Measurements from ENCODE around the gene PHF5A. TPM values are rescaled to one million over a fixed set of nuclear protein-coding genes. Genes with fewer than 3 reads are reported as not detected.
A peak's percentile ranks its signal among the peaks of the same experiment; 100 is the strongest.

PHF5A gene, protein sequence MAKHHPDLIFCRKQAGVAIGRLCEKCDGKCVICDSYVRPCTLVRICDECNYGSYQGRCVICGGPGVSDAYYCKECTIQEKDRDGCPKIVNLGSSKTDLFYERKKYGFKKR
- total RNA-seq (2021; fragmentation: NEBNext Ultra II Directional; extraction: Animal tissue kit (Norgen Biotek cat#: 25700)), result 109 and 135 TPM in 2 replicates
- 96.7 and 119 TPM in 2 replicates for polyA plus RNA-seq (2011; rRNA removed)
- 134 TPM for polyA plus RNA-seq (2011; cell fraction: cytosol; rRNA removed)
- 46.8 TPM for polyA plus RNA-seq (2011; cell fraction: nucleus; rRNA removed)
- polyA plus RNA-seq (2012, experiment 1 of 2), result 104 to 127 TPM (median 122 TPM) in 4 replicates
- 152 TPM for polyA plus RNA-seq (2012, experiment 2 of 2)
- 72.0 TPM for polyA plus RNA-seq (2013, experiment 1 of 2)
- polyA plus RNA-seq (2013, experiment 2 of 2), result 66.9 TPM
- polyA minus RNA-seq (2011; rRNA and poly(A)+ RNA removed), result 48.6 and 53.7 TPM in 2 replicates
- 24.6 TPM for polyA minus RNA-seq (2011; cell fraction: cytosol; rRNA and poly(A)+ RNA removed)
- 29.1 TPM for polyA minus RNA-seq (2011; cell fraction: nucleus; rRNA and poly(A)+ RNA removed)
- long read RNA-seq, experiment 1, transcript PHF5A-201 (4 exons, 1,086 nt), result major isoform, 104 of 160 reads
- long read RNA-seq, experiment 1, partial matches to known transcripts, result 16 of 160 reads
- long read RNA-seq, experiment 1, other reads (novel, unspliced or antisense), result 40 of 160 reads
- long read RNA-seq, experiment 2, transcript PHF5A-201 (4 exons, 1,086 nt), result major isoform, 50 of 57 reads
- long read RNA-seq, experiment 2, partial matches to known transcripts, result 3 of 57 reads
- long read RNA-seq, experiment 2, other reads (novel, unspliced or antisense), result 4 of 57 reads

DNA sequence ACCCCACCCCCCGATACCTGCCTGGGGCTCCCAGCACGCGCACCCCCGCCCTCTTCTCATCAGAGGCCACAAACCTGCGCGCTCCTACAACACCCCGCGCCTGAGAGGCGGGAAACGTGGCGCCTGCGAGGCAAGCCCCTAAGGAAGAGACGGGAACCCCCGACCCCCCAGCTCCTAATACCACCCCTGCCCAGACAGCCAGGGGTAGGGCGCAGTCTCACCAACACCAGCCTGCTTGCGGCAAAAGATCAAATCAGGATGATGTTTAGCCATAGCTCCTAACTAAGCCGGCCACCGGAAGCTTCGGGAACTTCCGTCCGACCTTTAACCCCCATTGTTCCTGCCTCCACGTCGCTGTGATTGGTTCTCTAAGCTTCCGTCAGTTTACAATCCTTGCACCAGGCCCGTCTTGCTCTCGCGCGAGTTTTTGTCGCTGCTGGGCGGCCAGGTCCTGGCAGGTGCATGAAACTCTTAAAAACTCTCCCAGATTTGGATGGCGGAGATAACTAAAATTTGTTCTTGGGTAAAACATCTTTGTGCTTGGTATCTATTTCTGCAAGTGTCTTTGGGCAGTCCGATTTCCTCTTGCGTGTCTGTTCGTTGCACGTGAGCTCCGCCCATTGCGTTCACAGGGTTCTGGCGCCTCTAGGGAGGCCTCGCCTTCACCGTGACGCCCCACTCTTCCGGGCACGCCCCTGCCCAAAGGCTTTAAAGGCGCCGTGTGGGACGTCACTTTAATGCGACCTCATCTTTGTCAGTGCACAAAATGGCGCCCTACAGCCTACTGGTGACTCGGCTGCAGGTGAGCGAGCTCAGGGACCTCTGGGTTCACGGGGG is at the start of gene PHF5A, which contains the start of gene ACO2:
Gene PHF5A, minus strand, starts transcription at position 312 of the 837 bp plus-strand sequence. Its CDS starts 39 bp downstream, at position 273.
Gene ACO2, plus strand, starts transcription at position 737 of the 837 bp plus-strand sequence. Its CDS starts 30 bp downstream, at position 767.
- H3K23ac ChIP-seq (ENCODE audit: insufficient read length), result no peak within 1 kb of the TSS
- no peaks in the 10 kb centered on the region for H3K9me3 ChIP-seq (ENCODE audit: insufficient read depth in 2 of 2, low read depth in 1 of 2, low read length in 1 of 2)
- WGBS, 2 experiments (ENCODE audit: extremely low coverage in 1 of 2, insufficient coverage in 1 of 2, insufficient read length in 1 of 2, insufficient replicate concordance in 2 of 2, low coverage in 1 of 2, low lambda C conversion rate in 2 of 2, missing lambda C conversion rate in 1 of 2), result 2% methylated on average over 51 of the region's 51 CpGs; no CpG with 5 or more reads in 1 of the 2 experiments
- no peak within 1 kb of the TSS for H3K14ac ChIP-seq (ENCODE audit: insufficient read length)
- H3K4ac ChIP-seq (replicated peaks; ENCODE audit: insufficient read length, low read depth, low read length), result no peak within 1 kb of the TSS
- peak within 1 kb of the TSS; percentile 98 for H4K8ac ChIP-seq (ENCODE audit: extremely low read depth, insufficient read depth, low read length)
- H3K9ac ChIP-seq (replicated peaks in 1 of 4; ENCODE audit: extremely low read depth in 1 of 4, low read depth in 3 of 4, low read length in 3 of 4), result peak within 1 kb of the TSS; percentile 93 to 96 (median 96)
- H4K5ac ChIP-seq (ENCODE audit: insufficient read length, low read depth, low read length), result peak within 1 kb of the TSS; percentile 41
- CTCF ChIA-PET (ENCODE audit: partially characterized antibody), result interaction anchor here (0.5 to 8.3 kb wide), 18 partner anchors 9 to 189 kb away, joined by 3 to 57 read pairs (median 4); no protein-coding TSS in a partner anchor
- peaks cover 23 to 41% (median 36%) of the 10 kb centered on the region in 4 experiments for H3K36me3 ChIP-seq (ENCODE audit: control insufficient read depth in 2 of 4, insufficient read depth in 4 of 4, low read length in 3 of 4)
- peak within 1 kb of the TSS; percentile 86 for H4K91ac ChIP-seq (replicated peaks; ENCODE audit: insufficient read length, low read length)
- H2BK15ac ChIP-seq (ENCODE audit: low read length), result no peak within 1 kb of the TSS
- H2BK120ac ChIP-seq (replicated peaks; ENCODE audit: low read depth, low read length), result peak within 1 kb of the TSS; percentile 34
- POLR2A ChIA-PET (ENCODE audit: partially characterized antibody), result interaction anchor here (0.6 to 30.6 kb wide), 36 partner anchors 1 to 187 kb away, joined by 3 to 887 read pairs (median 4); partner anchors contain the start of genes ACO2, PHF5A, TEF and TOB2
- peak within 1 kb of the TSS; percentile 99 for H2BK5ac ChIP-seq (ENCODE audit: low read depth, low read length)
- H3K27me3 ChIP-seq (replicated peaks in 1 of 4; ENCODE audit: control insufficient read depth in 3 of 4, extremely low read depth in 1 of 4, insufficient read depth in 3 of 4, low read length in 3 of 4), result no peaks in the 10 kb centered on the region
- DNase-seq (ENCODE audit: low read depth in 1 of 2, low spot score in 2 of 2) (peak; percentile 85 to 99), FAIRE-seq (peak; percentile 84)
- H3K79me1 ChIP-seq (ENCODE audit: low read depth, low read length), result peaks cover 6% of the 10 kb centered on the region; the same call in 1 of the 2 replicates
- H4K20me1 ChIP-seq (replicated peaks in 1 of 2; ENCODE audit: control insufficient read depth in 1 of 2, insufficient read depth in 2 of 2, low read length in 2 of 2), result peaks cover 0 to 5% of the 10 kb centered on the region in 2 experiments
- H3K4me2 ChIP-seq (ENCODE audit: insufficient read depth in 1 of 2, low read depth in 2 of 2, low read length in 2 of 2), result peak within 1 kb of the TSS; percentile 35 to 79
- H3K4me3 ChIP-seq (ENCODE audit: extremely low read depth in 1 of 4, insufficient read depth in 2 of 4, low read depth in 3 of 4, low read length in 4 of 4), result peak within 1 kb of the TSS; percentile 74 to 93 (median 80)
- peak within 1 kb of the TSS; percentile 98 for H2BK20ac ChIP-seq (ENCODE audit: low read length)
- peak within 1 kb of the TSS; percentile 7; the same call in 1 of the 2 replicates for H2AK5ac ChIP-seq (ENCODE audit: low read depth, low read length)
- H3K79me2 ChIP-seq (ENCODE audit: control insufficient read depth in 1 of 2, insufficient read depth in 2 of 2, low read length in 2 of 2), result peaks cover 16 to 73% of the 10 kb centered on the region in 2 experiments
- peak within 1 kb of the TSS; percentile 99; the same call in 1 of the 2 replicates for H2BK12ac ChIP-seq (ENCODE audit: low read depth, low read length)
- peak within 1 kb of the TSS; percentile 98 for H3K27ac ChIP-seq (ENCODE audit: low read depth, low read length)
- H2AFZ ChIP-seq (ENCODE audit: low read length), result peak within 1 kb of the TSS; percentile 85; the same call in 1 of the 2 replicates
- H3K23me2 ChIP-seq (ENCODE audit: low read depth, low read length), result peaks cover 6% of the 10 kb centered on the region
- peak within 1 kb of the TSS; percentile 88; the same call in 1 of the 2 replicates for H3K18ac ChIP-seq (ENCODE audit: extremely low read depth, low read length)
- peaks cover 0 to 9% (median 7%) of the 10 kb centered on the region in 4 experiments; a peak in 4 of 7 replicates for H3K4me1 ChIP-seq (replicated peaks in 1 of 4; ENCODE audit: control insufficient read depth in 3 of 4, insufficient read depth in 4 of 4, low read length in 3 of 4)
- H3K56ac ChIP-seq (replicated peaks; ENCODE audit: insufficient read length, low read depth, low read length), result peak within 1 kb of the TSS; percentile 33
- TF ChIP-seq RBBP5 (IDR thresholded peaks at IDR 0.05; ENCODE audit: borderline replicate concordance, low read depth, low read length) (no peak), NRF1 (IDR thresholded peaks at IDR 0.05; ENCODE audit: low read depth, low read length) (no peak), GTF2F1 (IDR thresholded peaks at IDR 0.05; ENCODE audit: borderline replicate concordance, low read depth, low read length) (no peak), BRCA1 (IDR thresholded peaks at IDR 0.05; ENCODE audit: low read depth, low read length) (peak; percentile 74), TCF12 (IDR thresholded peaks at IDR 0.05; ENCODE audit: low read depth, low read length) (no peak), RAD21 (IDR thresholded peaks at IDR 0.05 in 1 of 2, conservative IDR thresholded peaks at IDR 0.05 in 1 of 2; ENCODE audit: low read depth in 2 of 2, low read length in 2 of 2) (no peak; a peak in 1 of 4 replicates), JUN (IDR thresholded peaks at IDR 0.05; ENCODE audit: low read depth, low read length) (no peak)

All from H1 (cell line).